H1 (cell line): ENCODE data around the gene CDC25C. TPM values are rescaled to one million over a fixed set of nuclear protein-coding genes. Genes with fewer than 3 reads are reported as not detected.

Experiments used
- EZH2 ChIP-seq: fragments of 200-600 bp; sonication (generic); IDR thresholded peaks from 2 replicates; pipeline ENCODE4 v1.7.1; 2012; ENCODE audit warnings: low read depth, mild to moderate bottlenecking, moderate library complexity, low read length, inconsistent platforms; ENCODE audit not compliant: severe bottlenecking
- HDAC6 ChIP-seq: IDR thresholded peaks from one replicate; pipeline ENCODE4 v1.7.1; 2012; ENCODE audit warnings: low read depth, mild to moderate bottlenecking, inconsistent platforms, low read length, moderate library complexity
- KDM5A ChIP-seq: fragments of 200-600 bp; IDR thresholded peaks from 2 replicates; pipeline ENCODE4 v1.7.1; 2012; ENCODE audit warnings: mild to moderate bottlenecking, low read length, inconsistent platforms, mixed read lengths
- POLR2AphosphoS5 ChIP-seq: IDR thresholded peaks from 2 replicates; pipeline ENCODE4 v1.6.1; 2011; ENCODE audit warnings: low read depth, low read length
- RFX5 ChIP-seq: IDR thresholded peaks from 2 replicates; pipeline ENCODE4 v1.6.1; 2011; ENCODE audit warnings: low read depth, low read length, improper control_type of control experiment, borderline replicate concordance
- SRF ChIP-seq: IDR thresholded peaks from 2 replicates; pipeline ENCODE4 v1.6.1; 2011; ENCODE audit warnings: mild to moderate bottlenecking, low read depth, low read length, moderate library complexity
- TCF12 ChIP-seq: IDR thresholded peaks from 2 replicates; pipeline ENCODE4 v1.6.1; 2011; ENCODE audit warnings: low read depth, mild to moderate bottlenecking, low read length
- polyA plus RNA-seq, 7 experiments: library from polyadenylated mRNA; depleted of rRNA in 3 of 7; stranded (reverse) in 5 of 7; unstranded in 2 of 7; fragments of >200 nt in 5 of 7; fragments of 200-250 nt in 2 of 7; gene quantifications; 1 replicate in 5 of 7; 2 replicates in 1 of 7; 4 replicates in 1 of 7; pipeline versions ENCODE4 v1.2.1 to v1.2.3, GENCODE V29; 2011 to 2013; ENCODE audit warnings: missing spikeins in 2 of 7, mixed read lengths in 2 of 7
- total RNA-seq: library from RNA; stranded (reverse); fragmentation: NEBNext Ultra II Directional; extraction: Animal tissue kit (Norgen Biotek cat#: 25700); gene quantifications from 2 replicates; pipeline ENCODE4 v1.2.1, GENCODE V29; 2021
- TF ChIP-seq, protein P1 (sequence below): IDR thresholded peaks from 2 replicates; pipeline ENCODE4 v1.6.1; 2011; ENCODE audit warnings: low read depth, mild to moderate bottlenecking, low read length; ENCODE audit not compliant: insufficient read depth

The CDC25C gene
- total and polyA plus RNA-seq, 2 of the 8 experiments (the other 6 are each of a cell fraction or from before 2014, with no cell fraction given): 18.4 to 20.8 TPM

DNA sequence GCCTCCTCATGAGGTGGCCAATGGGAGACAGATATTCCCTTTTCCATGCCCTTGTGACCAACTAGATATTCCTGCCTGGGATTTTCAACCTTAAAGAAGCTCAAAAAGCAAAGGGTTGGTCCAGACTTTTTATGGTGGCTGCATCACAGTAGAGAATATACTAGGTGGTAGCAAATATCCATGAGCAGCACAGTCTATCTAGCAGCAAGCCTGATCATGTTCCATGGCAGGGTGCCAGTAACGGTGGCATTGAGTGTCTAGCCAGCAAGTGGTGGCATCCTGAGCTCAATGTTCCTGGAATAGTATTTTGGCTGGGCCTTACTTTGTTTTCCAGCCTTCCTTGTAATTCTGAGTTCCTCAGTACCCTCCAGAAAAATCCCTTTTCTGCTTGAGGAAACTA lies 25.8 kb downstream of the CDC25C start (continued):
- TF ChIP-seq TCF12 (no peak), KDM5A (no peak), POLR2AphosphoS5 (no peak), RFX5 (no peak), SRF (no peak), EZH2 (no peak), HDAC6 (no peak)
- TF ChIP-seq, protein P1, sequence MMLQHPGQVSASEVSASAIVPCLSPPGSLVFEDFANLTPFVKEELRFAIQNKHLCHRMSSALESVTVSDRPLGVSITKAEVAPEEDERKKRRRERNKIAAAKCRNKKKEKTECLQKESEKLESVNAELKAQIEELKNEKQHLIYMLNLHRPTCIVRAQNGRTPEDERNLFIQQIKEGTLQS: no peak
